Mesothelial cell of epicardium (in vitro differentiated cells): Measurements from ENCODE around the gene CHRM4. TPM values are rescaled to one million over a fixed set of nuclear protein-coding genes. Genes with fewer than 3 reads are reported as not detected.

ENCODE experiments used
- DNase-seq, 2 experiments: peaks; one replicate each; pipeline ENCODE4 v3.0.0; 2021; ENCODE audit warnings: low spot score in 2 of 2; ENCODE audit not compliant: unreplicated experiment in 2 of 2
- H3K27ac Mint-ChIP-seq: 2 replicates; pipeline ENCODE4 v1.8.0; 2021; ENCODE audit warnings: mixed read lengths
- H3K27me3 Mint-ChIP-seq: 2 replicates; pipeline ENCODE4 v1.8.0; 2021; ENCODE audit warnings: low read depth, mixed read lengths
- H3K36me3 Mint-ChIP-seq: 2 replicates; pipeline ENCODE4 v1.8.0; 2021; ENCODE audit warnings: mixed read lengths
- H3K4me1 Mint-ChIP-seq: 2 replicates; pipeline ENCODE4 v1.8.0; 2021; ENCODE audit warnings: mixed read lengths
- H3K4me3 Mint-ChIP-seq: 2 replicates; pipeline ENCODE4 v1.8.0; 2021; ENCODE audit warnings: mild to moderate bottlenecking, moderate library complexity, mixed read lengths
- H3K9me3 Mint-ChIP-seq: 2 replicates; pipeline ENCODE4 v1.8.0; 2021; ENCODE audit warnings: mixed read lengths
- total RNA-seq: library from RNA; stranded (reverse); gene quantifications from 3 replicates; pipeline ENCODE4 v1.2.1, GENCODE V29; 2021
- TF ChIP-seq, protein P1 (sequence below): fragments of 200-600 bp; sonication (generic); IDR thresholded peaks from one replicate; pipeline ENCODE4 v1.5.0; 2021; ENCODE audit warnings: antibody characterized with exemption; ENCODE audit not compliant: unreplicated experiment

CHRM4 gene
- total RNA-seq, 1 donor from 2014 or later, result 0.42 TPM

GRCh38 chr11:46388619-46389449, 2.7 kb downstream of the CHRM4 start:
- Mint-ChIP-seq H3K27ac (no peak overlapping the region), H3K36me3 (peaks cover 2% of the 10 kb centered on the region), H3K9me3 (no peaks in the 10 kb centered on the region), H3K27me3 (peaks cover 66% of the 10 kb centered on the region), H3K4me1 (peaks cover 29% of the 10 kb centered on the region), H3K4me3 (peak overlapping the region; percentile 56)
- no peak for DNase-seq
- TF ChIP-seq, protein P1, sequence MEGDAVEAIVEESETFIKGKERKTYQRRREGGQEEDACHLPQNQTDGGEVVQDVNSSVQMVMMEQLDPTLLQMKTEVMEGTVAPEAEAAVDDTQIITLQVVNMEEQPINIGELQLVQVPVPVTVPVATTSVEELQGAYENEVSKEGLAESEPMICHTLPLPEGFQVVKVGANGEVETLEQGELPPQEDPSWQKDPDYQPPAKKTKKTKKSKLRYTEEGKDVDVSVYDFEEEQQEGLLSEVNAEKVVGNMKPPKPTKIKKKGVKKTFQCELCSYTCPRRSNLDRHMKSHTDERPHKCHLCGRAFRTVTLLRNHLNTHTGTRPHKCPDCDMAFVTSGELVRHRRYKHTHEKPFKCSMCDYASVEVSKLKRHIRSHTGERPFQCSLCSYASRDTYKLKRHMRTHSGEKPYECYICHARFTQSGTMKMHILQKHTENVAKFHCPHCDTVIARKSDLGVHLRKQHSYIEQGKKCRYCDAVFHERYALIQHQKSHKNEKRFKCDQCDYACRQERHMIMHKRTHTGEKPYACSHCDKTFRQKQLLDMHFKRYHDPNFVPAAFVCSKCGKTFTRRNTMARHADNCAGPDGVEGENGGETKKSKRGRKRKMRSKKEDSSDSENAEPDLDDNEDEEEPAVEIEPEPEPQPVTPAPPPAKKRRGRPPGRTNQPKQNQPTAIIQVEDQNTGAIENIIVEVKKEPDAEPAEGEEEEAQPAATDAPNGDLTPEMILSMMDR, result no peak

DNA sequence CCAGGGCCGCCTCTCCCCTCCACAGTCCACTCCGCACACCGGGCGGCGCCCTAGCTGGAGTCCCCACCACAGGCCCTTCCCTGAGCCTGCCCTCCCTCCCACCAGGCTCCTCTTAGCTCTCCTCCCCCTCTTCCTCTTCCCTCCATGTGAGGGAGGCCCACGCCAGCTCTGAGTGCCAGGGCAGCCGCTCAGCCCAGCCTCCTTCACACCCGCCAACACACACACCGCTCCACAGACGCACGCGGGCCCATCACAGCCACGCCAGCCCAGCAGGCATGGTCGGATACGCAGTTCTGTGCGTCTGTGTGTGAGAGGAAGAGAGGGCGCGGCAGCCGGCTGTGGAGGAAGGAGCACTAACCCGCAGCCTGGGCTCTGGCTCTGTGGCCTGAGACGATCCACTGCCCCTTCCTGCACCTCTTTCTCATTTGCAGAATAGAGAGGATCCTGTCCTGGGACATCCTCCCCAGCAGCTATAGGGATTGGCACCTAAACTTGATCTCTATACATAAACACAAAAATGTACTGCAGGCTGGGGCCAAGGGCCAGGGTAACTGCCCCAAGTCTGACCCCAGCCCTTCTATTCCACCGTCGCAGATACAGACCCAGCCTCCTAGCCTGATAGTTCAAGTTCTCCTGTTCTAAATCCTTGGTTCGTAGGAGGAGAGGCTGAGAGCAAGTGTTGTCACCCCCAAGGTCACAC, 3.5 kb downstream of the CHRM4 start:
- H3K36me3 Mint-ChIP-seq, result peaks cover 2% of the 10 kb centered on the region
- peaks cover 34% of the 10 kb centered on the region for H3K4me1 Mint-ChIP-seq
- no peak for DNase-seq
- TF ChIP-seq, protein P1, result no peak
- no peak overlapping the region for H3K4me3 Mint-ChIP-seq
- peaks cover 59% of the 10 kb centered on the region for H3K27me3 Mint-ChIP-seq
- no peak overlapping the region for H3K27ac Mint-ChIP-seq
- H3K9me3 Mint-ChIP-seq, result no peaks in the 10 kb centered on the region

- no peaks in the 10 kb centered on the region for H3K9me3 Mint-ChIP-seq
- H3K36me3 Mint-ChIP-seq, result no peaks in the 10 kb centered on the region
- DNase-seq, result no peak
- peaks cover 53% of the 10 kb centered on the region for H3K27me3 Mint-ChIP-seq
- no peak overlapping the region for H3K27ac Mint-ChIP-seq
- no peak overlapping the region for H3K4me3 Mint-ChIP-seq
- TF ChIP-seq, protein P1, result no peak
- H3K4me1 Mint-ChIP-seq, result peaks cover 32% of the 10 kb centered on the region
Observed at GRCh38 chr11:46387456-46387855, 4.1 kb downstream of the CHRM4 start.

GRCh38 chr11:46386674-46387073, 4.9 kb downstream of the CHRM4 start:
- Mint-ChIP-seq H3K36me3 (no peaks in the 10 kb centered on the region), H3K4me1 (peaks cover 35% of the 10 kb centered on the region), H3K4me3 (no peak overlapping the region), H3K27ac (no peak overlapping the region), H3K27me3 (peaks cover 52% of the 10 kb centered on the region), H3K9me3 (no peaks in the 10 kb centered on the region)
- DNase-seq, result no peak
- TF ChIP-seq, protein P1, result no peak

DNA sequence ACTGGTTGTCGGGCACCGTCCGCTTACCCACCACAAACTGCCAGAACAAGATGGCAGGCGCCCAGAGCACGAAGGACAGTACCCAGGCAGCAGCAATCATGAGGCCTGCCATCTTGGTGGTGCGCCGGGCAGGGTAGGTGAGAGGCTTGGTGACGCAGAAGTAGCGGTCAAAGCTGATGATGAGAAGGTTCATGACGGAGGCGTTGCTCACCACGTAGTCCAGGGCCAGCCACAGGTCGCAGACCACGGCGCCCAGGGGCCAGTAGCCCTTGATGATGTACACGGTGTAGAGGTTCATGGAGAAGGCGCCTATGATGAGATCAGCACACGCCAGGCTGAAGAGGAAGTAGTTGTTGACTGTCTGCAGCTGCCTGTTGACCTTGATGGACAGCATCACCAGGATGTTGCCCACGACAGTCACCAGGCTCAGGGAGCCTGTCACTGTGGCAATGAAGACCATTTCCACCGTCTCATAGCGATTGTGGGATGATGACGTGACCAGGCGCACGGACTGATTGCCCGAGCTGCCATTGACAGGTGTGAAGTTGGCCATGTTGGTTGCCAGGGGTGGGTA, 5.5 kb downstream of the CHRM4 start:
- H3K9me3 Mint-ChIP-seq, result no peaks in the 10 kb centered on the region
- peaks cover 35% of the 10 kb centered on the region for H3K4me1 Mint-ChIP-seq
- H3K4me3 Mint-ChIP-seq, result no peak overlapping the region
- H3K27me3 Mint-ChIP-seq, result peaks cover 52% of the 10 kb centered on the region
- no peak for DNase-seq
- TF ChIP-seq, protein P1, result no peak
- H3K27ac Mint-ChIP-seq, result no peak overlapping the region
- H3K36me3 Mint-ChIP-seq, result no peaks in the 10 kb centered on the region
